GM18951 (cell line): Measurements from ENCODE around the gene GALM.

ENCODE experiments used
- POLR2A ChIP-seq: IDR thresholded peaks from 4 replicates; pipeline ENCODE4 v1.6.1; 2011; ENCODE audit warnings: mild to moderate bottlenecking; ENCODE audit not compliant: insufficient read length, insufficient read depth; ENCODE audit errors: extremely low read depth
- in situ Hi-C: fragments of 300-500 bp; cut with MboI; formaldehyde crosslinking; loops from one replicate; pipeline ENCODE4 v1.12.0; 2022; ENCODE audit warnings: low sequenced_read_pairs, mixed read lengths, inconsistent platforms; ENCODE audit not compliant: unreplicated experiment

The GALM gene

GRCh38 chr2:38654528-38655381 lies 11.2 kb upstream of the GALM start:
- TF ChIP-seq POLR2A = no peak
- in situ Hi-C loops = no loop called here

GRCh38 chr2:38655441-38655840 lies 10.5 kb upstream of the GALM start:
- in situ Hi-C loops = no loop called here
- TF ChIP-seq POLR2A = no peak

- in situ Hi-C loops = no loop called here
Observed at GRCh38 chr2:38656866-38657480, 8.9 kb upstream of the GALM start.

GRCh38 chr2:38658613-38659012 lies 7.3 kb upstream of the GALM start:
- in situ Hi-C loops = no loop called here
- TF ChIP-seq POLR2A = no peak

More at GRCh38 chr2:38656866-38657480, 8.9 kb upstream of the GALM start:
- TF ChIP-seq POLR2A = no peak

DNA sequence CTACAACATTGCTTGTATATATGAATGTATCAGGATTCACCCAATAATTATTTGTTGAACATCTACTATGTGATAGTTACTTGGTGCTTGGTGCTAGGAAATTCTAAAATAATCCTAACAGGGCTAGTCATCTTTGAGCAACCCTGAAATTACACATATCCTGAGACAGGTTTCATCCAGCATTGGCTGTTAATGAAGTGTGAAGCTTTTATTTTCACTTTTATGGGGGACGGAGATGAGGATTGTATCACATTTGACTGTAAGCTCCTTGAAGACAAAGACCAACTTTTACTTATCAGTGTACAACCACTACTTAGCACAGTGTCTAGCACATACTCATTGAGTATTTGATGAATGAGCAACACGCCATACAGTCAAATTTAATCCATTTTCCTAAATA lies 6.8 kb upstream of the GALM start:
- TF ChIP-seq POLR2A = no peak
- in situ Hi-C loops = no loop called here

DNA sequence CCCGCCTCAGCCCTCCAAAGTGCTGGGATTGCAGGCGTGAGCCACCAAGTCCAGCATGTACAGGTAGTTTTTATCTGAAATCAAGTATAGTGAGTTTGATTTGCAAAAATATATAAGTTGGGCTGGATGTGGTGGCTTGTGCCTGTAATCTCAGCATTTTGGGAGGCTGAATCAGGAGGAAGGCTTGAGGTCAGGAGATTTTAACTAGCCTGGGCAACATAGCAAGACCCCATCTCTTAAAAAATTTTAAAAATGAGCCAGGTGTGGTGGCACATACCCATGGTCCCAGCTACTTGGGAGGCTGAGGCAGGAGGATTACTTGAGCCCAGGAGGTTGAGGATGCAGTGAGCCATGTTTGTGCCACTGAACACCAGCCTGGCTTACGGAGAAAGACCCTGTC lies 5.6 kb upstream of the GALM start:
- in situ Hi-C loops = no loop called here

GRCh38 chr2:38661306-38661705 lies 4.6 kb upstream of the GALM start:
- in situ Hi-C loops = no loop called here
- no peak for TF ChIP-seq POLR2A

More for the DNA sequence above, 5.6 kb upstream of the GALM start:
- no peak for TF ChIP-seq POLR2A

- in situ Hi-C loops = no loop called here
- TF ChIP-seq POLR2A = no peak
Observed at GRCh38 chr2:38666556-38666910, 619 bp downstream of the GALM start.

- in situ Hi-C loops = no loop called here
- no peak for TF ChIP-seq POLR2A
Observed at GRCh38 chr2:38668092-38668491, 2.2 kb downstream of the GALM start.

- no peak for TF ChIP-seq POLR2A
- in situ Hi-C loops = no loop called here
Observed at GRCh38 chr2:38668779-38669479, 3.0 kb downstream of the GALM start.

- no peak for TF ChIP-seq POLR2A
- in situ Hi-C loops = no loop called here
Observed at GRCh38 chr2:38671303-38671702, 5.4 kb downstream of the GALM start.

- TF ChIP-seq POLR2A = no peak
- in situ Hi-C loops = no loop called here
Observed at GRCh38 chr2:38671946-38672345, 6.0 kb downstream of the GALM start.
